Smooth muscle cell (in vitro differentiated cells): ENCODE measurements around the gene TLE3. TPM values are rescaled to one million over a fixed set of nuclear protein-coding genes. Genes with fewer than 3 reads are reported as not detected.
A peak's percentile ranks its signal among the peaks of the same experiment; 100 is the strongest.

ENCODE experiments used
- DNase-seq: peaks from one replicate; lab custom pipeline; 2025; ENCODE audit not compliant: unreplicated experiment; lab: John Stamatoyannopoulos, UW
- H2AFZ ChIP-seq: fragments of 200-600 bp; sonication (generic); 2 replicates; pipeline ENCODE4 v1.6.0; 2016; ENCODE audit warnings: antibody characterized with exemption, low read depth, mild to moderate bottlenecking
- H3F3A ChIP-seq: fragments of 200-600 bp; sonication (generic); 2 replicates; pipeline ENCODE4 v1.6.0; 2017; ENCODE audit warnings: antibody characterized with exemption, low read depth
- H3K27ac ChIP-seq: fragments of 200-600 bp; sonication (generic); 2 replicates; pipeline ENCODE4 v1.5.1; 2016; ENCODE audit warnings: low read depth, mild to moderate bottlenecking
- H3K27me3 ChIP-seq: fragments of 200-600 bp; sonication (generic); 2 replicates; pipeline ENCODE4 v1.6.1; 2016; ENCODE audit warnings: low read depth, mild to moderate bottlenecking
- H3K36me3 ChIP-seq: fragments of 200-600 bp; sonication (generic); 2 replicates; pipeline ENCODE4 v1.5.1; 2016; ENCODE audit warnings: low read depth
- H3K4me1 ChIP-seq: fragments of 200-600 bp; sonication (generic); 2 replicates; pipeline ENCODE4 v1.5.1; 2016; ENCODE audit warnings: low read depth
- H3K4me2 ChIP-seq: fragments of 200-600 bp; sonication (generic); 2 replicates; pipeline ENCODE4 v1.6.0; 2016; ENCODE audit warnings: mild to moderate bottlenecking
- H3K4me3 ChIP-seq: fragments of 200-600 bp; sonication (generic); 2 replicates; pipeline ENCODE4 v1.5.1; 2016; ENCODE audit warnings: mild to moderate bottlenecking
- H3K79me2 ChIP-seq: fragments of 200-600 bp; sonication (generic); 2 replicates; pipeline ENCODE4 v1.6.0; 2016; ENCODE audit warnings: low read depth, mild to moderate bottlenecking
- H3K9ac ChIP-seq: fragments of 200-600 bp; sonication (generic); 2 replicates; pipeline ENCODE4 v1.6.0; 2016; ENCODE audit warnings: low read depth
- H3K9me3 ChIP-seq: fragments of 200-600 bp; sonication (generic); replicated peaks from 2 replicates; pipeline ENCODE4 v1.5.1; 2016; ENCODE audit warnings: low read depth
- H4K20me1 ChIP-seq: fragments of 200-600 bp; sonication (generic); 2 replicates; pipeline ENCODE4 v1.6.0; 2016; ENCODE audit warnings: low read depth
- WGBS: methylation state at CpG from one replicate; pipeline ENCODE4 v1.1.7; 2016; ENCODE audit warnings: low lambda C conversion rate; 5-methylcytosine and 5-hydroxymethylcytosine counted together
- polyA plus RNA-seq: library from polyadenylated mRNA; unstranded; fragments of >200 nt; fragmentation: Nextera tagmentation; extraction: Ambion mirVana; gene quantifications from 2 replicates; pipeline ENCODE4 v1.2.1, GENCODE V29; 2016
- total RNA-seq: library from RNA; depleted of rRNA; stranded (reverse); fragments of >200 nt; gene quantifications from 2 replicates; pipeline ENCODE4 v1.2.3, GENCODE V29; 2014
- TF ChIP-seq, protein P1 (sequence below): fragments of 200-600 bp; sonication (generic); IDR thresholded peaks from 2 replicates; pipeline ENCODE4 v1.5.1; 2017; ENCODE audit warnings: borderline replicate concordance, mild to moderate bottlenecking, antibody characterized with exemption; ENCODE audit not compliant: insufficient read depth, poor library complexity, severe bottlenecking

Gene TLE3
- total and polyA plus RNA-seq, 2 experiments from 2014 or later = 50.9 to 53.2 TPM

DNA sequence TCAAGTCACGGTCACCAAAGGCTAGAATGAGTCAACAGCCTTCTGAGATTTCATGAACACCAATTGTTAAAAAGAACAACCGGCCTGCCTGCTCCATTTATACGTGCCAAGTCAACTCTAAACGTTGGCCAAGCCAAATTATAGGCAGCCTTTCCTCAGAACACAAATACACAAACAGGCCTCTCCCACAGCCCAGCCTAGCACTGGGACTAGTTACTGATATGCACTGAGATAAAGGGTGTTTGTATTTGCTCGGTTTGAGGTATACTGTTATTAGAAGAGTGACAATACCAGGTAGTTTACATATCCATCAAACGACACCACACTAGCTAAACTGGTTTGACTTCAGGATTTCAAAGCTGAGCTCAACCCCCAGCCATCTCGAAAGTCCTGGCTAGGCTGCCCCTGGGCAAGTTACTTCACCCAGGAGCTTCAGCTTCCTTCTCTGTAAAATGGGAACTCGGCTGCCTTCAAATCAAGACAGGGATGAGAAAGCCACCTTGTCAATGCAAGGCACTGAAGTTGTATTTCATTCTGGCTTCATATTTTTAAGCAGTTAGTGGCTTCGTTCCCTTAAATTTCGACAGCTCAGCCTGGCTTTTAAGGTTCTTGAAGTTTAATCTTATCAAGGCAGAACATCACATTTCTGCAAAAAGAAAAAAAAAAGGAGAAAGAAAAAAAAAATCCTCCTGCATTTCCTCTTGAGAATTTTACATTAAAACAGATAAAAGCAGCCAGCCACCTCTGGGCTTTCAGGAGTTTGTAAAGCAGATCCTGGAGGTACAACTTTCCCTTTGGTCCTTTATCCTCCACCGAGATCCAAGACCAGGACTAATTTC is 4.0 kb downstream of the TLE3 start:
- H4K20me1 ChIP-seq = peaks cover 89% of the 10 kb centered on the region
- no peaks in the 10 kb centered on the region for H3K36me3 ChIP-seq
- DNase-seq = no peak
- no peak overlapping the region for H2AFZ ChIP-seq
- H3K9me3 ChIP-seq = no peaks in the 10 kb centered on the region
- no peaks in the 10 kb centered on the region for H3K27me3 ChIP-seq
- peak overlapping the region; percentile 96 for H3K27ac ChIP-seq
- peaks cover 50% of the 10 kb centered on the region for H3F3A ChIP-seq
- peaks cover 67% of the 10 kb centered on the region for H3K4me1 ChIP-seq
- H3K4me3 ChIP-seq = peak overlapping the region; percentile 66
- H3K9ac ChIP-seq = peak overlapping the region; percentile 54
- H3K79me2 ChIP-seq = peaks cover 82% of the 10 kb centered on the region
- WGBS = 8% methylated on average over 11 of the region's 11 CpGs
- TF ChIP-seq, protein P1, sequence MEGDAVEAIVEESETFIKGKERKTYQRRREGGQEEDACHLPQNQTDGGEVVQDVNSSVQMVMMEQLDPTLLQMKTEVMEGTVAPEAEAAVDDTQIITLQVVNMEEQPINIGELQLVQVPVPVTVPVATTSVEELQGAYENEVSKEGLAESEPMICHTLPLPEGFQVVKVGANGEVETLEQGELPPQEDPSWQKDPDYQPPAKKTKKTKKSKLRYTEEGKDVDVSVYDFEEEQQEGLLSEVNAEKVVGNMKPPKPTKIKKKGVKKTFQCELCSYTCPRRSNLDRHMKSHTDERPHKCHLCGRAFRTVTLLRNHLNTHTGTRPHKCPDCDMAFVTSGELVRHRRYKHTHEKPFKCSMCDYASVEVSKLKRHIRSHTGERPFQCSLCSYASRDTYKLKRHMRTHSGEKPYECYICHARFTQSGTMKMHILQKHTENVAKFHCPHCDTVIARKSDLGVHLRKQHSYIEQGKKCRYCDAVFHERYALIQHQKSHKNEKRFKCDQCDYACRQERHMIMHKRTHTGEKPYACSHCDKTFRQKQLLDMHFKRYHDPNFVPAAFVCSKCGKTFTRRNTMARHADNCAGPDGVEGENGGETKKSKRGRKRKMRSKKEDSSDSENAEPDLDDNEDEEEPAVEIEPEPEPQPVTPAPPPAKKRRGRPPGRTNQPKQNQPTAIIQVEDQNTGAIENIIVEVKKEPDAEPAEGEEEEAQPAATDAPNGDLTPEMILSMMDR = no peak
- H3K4me2 ChIP-seq = peak overlapping the region; percentile 98

DNA sequence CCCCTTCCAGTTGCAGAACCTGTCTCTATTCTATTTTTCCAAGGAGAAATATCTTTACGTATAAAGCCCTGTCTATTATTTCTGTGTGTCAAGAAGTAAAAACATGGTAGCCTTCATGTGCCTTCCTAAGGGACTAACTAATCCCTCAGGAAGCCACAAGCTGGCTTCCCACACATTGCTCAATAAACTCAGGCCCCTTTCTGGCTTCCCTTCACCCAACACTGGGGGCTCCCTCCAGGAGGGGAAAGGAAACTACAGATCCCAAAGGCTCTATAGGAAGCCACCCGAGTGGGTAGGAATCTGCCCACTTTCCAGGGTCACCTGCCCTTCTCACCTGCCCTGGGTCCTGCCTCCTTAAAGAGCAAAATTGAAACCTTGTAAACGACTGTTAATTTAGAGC is 4.6 kb downstream of the TLE3 start:
- DNase-seq = no peak
- peak overlapping the region; percentile 96 for H3K27ac ChIP-seq
- peaks cover 86% of the 10 kb centered on the region for H3K79me2 ChIP-seq
- no peaks in the 10 kb centered on the region for H3K27me3 ChIP-seq
- no peak overlapping the region for H3K9ac ChIP-seq
- peaks cover 67% of the 10 kb centered on the region for H3K4me1 ChIP-seq
- H3K4me3 ChIP-seq = peak overlapping the region; percentile 66
- H3K9me3 ChIP-seq = no peaks in the 10 kb centered on the region
- peak overlapping the region; percentile 98 for H3K4me2 ChIP-seq
- TF ChIP-seq, protein P1 = no peak
- H3F3A ChIP-seq = peaks cover 48% of the 10 kb centered on the region
- no peak overlapping the region for H2AFZ ChIP-seq
- H3K36me3 ChIP-seq = no peaks in the 10 kb centered on the region
- 4% methylated on average over 3 of the region's 3 CpGs for WGBS
- H4K20me1 ChIP-seq = peaks cover 96% of the 10 kb centered on the region

DNA sequence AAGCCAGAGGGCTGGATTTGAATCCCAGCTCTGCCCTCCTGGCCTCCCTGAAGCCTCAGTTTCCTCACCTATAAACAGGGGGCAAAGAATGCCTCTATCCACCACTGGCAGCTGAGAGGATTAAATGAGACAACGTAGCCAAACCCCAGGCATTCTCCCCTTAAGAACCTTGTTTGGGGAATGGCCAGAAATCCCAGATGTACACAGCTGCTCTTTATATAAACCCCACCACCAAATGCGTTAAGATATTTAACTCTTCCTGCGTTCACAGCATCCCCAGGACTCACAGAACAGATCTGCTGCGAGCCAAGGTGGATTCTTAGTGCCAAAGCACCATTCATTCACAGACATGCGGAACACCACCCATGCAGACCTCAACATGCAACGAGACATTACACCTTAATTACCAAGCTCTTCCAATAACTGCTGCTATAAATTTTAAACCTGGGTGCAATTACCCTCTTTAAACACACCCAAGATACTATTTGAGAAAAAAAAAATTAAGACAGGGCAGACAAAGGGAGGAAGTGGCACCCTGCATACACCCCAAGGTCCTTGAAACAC is 5.2 kb downstream of the TLE3 start:
- Histone ChIP-seq H3K9me3 (no peaks in the 10 kb centered on the region), H3K79me2 (peaks cover 90% of the 10 kb centered on the region), H3K4me1 (peaks cover 69% of the 10 kb centered on the region), H3K4me3 (peak overlapping the region; percentile 66), H3K4me2 (peak overlapping the region; percentile 98), H2AFZ (no peak overlapping the region), H4K20me1 (peaks cover 100% of the 10 kb centered on the region), H3K27ac (peak overlapping the region; percentile 96), H3K36me3 (no peaks in the 10 kb centered on the region), H3K9ac (no peak overlapping the region), H3K27me3 (no peaks in the 10 kb centered on the region), H3F3A (peaks cover 48% of the 10 kb centered on the region)
- no peak for DNase-seq
- TF ChIP-seq, protein P1 = no peak
- WGBS = 55% methylated on average over 6 of the region's 6 CpGs
